ENCODE results near the gene ATP2A1. TPM values are rescaled to one million over a fixed set of nuclear protein-coding genes. Genes with fewer than 3 reads are reported as not detected.

Gene ATP2A1
- total and polyA plus RNA-seq, 2 of the 13 experiments (the other 11 are each of a cell fraction or from before 2014, with no cell fraction given) = 3.2 to 12.5 TPM

DNA sequence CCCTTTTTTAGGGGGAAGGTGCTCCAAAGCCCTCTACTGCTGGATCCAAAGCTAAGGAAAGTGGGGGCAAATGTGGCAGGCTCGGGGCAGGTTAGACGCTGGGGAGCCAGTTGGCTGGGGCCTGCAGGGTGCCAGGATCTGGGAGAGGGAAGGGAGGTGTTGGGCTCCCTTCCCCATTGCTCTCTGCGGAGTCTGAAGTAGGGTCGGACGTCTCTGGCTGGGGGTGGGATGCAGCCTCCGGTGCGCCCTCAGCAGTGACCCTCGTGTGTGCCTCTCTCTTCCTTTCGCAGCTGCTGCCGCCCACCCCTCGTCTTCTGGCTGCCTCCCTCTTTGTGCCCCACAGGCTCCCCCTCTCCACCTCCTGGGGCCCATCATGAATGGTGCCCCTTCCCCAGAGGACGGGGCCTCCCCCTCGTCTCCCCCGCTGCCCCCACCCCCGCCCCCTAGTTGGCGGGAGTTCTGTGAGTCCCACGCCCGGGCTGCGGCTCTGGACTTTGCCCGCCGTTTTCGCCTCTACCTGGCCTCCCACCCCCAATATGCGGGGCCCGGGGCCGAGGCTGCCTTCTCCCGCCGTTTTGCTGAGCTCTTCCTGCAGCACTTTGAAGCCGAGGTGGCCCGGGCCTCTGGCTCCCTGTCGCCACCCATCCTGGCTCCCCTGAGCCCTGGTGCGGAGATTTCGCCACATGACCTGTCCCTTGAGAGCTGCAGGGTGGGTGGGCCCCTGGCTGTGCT is 12.4 kb upstream of the ATP2A1 start (continued):
- TF ChIP-seq, protein P1, sequence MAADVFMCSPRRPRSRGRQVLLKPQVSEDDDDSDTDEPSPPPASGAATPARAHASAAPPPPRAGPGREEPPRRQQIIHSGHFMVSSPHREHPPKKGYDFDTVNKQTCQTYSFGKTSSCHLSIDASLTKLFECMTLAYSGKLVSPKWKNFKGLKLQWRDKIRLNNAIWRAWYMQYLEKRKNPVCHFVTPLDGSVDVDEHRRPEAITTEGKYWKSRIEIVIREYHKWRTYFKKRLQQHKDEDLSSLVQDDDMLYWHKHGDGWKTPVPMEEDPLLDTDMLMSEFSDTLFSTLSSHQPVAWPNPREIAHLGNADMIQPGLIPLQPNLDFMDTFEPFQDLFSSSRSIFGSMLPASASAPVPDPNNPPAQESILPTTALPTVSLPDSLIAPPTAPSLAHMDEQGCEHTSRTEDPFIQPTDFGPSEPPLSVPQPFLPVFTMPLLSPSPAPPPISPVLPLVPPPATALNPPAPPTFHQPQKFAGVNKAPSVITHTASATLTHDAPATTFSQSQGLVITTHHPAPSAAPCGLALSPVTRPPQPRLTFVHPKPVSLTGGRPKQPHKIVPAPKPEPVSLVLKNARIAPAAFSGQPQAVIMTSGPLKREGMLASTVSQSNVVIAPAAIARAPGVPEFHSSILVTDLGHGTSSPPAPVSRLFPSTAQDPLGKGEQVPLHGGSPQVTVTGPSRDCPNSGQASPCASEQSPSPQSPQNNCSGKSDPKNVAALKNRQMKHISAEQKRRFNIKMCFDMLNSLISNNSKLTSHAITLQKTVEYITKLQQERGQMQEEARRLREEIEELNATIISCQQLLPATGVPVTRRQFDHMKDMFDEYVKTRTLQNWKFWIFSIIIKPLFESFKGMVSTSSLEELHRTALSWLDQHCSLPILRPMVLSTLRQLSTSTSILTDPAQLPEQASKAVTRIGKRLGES (CRISPR knock-in tag; IDR thresholded peaks at IDR 0.05; ENCODE audit: borderline replicate concordance) = no peak
- no peak for TF ChIP-seq ATF7 (IDR thresholded peaks at IDR 0.05)
- TF ChIP-seq ATF7 (CRISPR knock-in tag; IDR thresholded peaks at IDR 0.05) = no peak
- TF ChIP-seq CBX5 (CRISPR knock-in tag; IDR thresholded peaks at IDR 0.05; ENCODE audit: borderline replicate concordance) = no peak
- no peak for TF ChIP-seq ZNF317 (CRISPR knock-in tag; IDR thresholded peaks at IDR 0.05)
- no peak for TF ChIP-seq TOE1 (CRISPR knock-in tag; IDR thresholded peaks at IDR 0.05)
- TF ChIP-seq, protein P2, sequence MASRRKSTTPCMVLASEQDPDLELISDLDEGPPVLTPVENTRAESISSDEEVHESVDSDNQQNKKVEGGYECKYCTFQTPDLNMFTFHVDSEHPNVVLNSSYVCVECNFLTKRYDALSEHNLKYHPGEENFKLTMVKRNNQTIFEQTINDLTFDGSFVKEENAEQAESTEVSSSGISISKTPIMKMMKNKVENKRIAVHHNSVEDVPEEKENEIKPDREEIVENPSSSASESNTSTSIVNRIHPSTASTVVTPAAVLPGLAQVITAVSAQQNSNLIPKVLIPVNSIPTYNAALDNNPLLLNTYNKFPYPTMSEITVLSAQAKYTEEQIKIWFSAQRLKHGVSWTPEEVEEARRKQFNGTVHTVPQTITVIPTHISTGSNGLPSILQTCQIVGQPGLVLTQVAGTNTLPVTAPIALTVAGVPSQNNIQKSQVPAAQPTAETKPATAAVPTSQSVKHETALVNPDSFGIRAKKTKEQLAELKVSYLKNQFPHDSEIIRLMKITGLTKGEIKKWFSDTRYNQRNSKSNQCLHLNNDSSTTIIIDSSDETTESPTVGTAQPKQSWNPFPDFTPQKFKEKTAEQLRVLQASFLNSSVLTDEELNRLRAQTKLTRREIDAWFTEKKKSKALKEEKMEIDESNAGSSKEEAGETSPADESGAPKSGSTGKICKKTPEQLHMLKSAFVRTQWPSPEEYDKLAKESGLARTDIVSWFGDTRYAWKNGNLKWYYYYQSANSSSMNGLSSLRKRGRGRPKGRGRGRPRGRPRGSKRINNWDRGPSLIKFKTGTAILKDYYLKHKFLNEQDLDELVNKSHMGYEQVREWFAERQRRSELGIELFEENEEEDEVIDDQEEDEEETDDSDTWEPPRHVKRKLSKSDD (CRISPR knock-in tag; IDR thresholded peaks at IDR 0.05; ENCODE audit: low read depth) = no peak
- TF ChIP-seq IKZF1 (IDR thresholded peaks at IDR 0.05) = no peak
- 0 out of 2 replicates have a peak, but pooled peaks have one; percentile 23 for TF ChIP-seq MTA1 (CRISPR knock-in tag; IDR thresholded peaks at IDR 0.05; ENCODE audit: borderline replicate concordance)
- TF ChIP-seq ISX (CRISPR knock-in tag; conservative IDR thresholded peaks at IDR 0.05) = no peak
- no peak for TF ChIP-seq ZNF160 (CRISPR knock-in tag; IDR thresholded peaks at IDR 0.05)
- TF ChIP-seq ARID2 (CRISPR knock-in tag; IDR thresholded peaks at IDR 0.05; ENCODE audit: borderline replicate concordance) = no peak
- TF ChIP-seq, protein P3, sequence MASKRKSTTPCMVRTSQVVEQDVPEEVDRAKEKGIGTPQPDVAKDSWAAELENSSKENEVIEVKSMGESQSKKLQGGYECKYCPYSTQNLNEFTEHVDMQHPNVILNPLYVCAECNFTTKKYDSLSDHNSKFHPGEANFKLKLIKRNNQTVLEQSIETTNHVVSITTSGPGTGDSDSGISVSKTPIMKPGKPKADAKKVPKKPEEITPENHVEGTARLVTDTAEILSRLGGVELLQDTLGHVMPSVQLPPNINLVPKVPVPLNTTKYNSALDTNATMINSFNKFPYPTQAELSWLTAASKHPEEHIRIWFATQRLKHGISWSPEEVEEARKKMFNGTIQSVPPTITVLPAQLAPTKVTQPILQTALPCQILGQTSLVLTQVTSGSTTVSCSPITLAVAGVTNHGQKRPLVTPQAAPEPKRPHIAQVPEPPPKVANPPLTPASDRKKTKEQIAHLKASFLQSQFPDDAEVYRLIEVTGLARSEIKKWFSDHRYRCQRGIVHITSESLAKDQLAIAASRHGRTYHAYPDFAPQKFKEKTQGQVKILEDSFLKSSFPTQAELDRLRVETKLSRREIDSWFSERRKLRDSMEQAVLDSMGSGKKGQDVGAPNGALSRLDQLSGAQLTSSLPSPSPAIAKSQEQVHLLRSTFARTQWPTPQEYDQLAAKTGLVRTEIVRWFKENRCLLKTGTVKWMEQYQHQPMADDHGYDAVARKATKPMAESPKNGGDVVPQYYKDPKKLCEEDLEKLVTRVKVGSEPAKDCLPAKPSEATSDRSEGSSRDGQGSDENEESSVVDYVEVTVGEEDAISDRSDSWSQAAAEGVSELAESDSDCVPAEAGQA (IDR thresholded peaks at IDR 0.05; ENCODE audit: low read depth) = no peak
- TF ChIP-seq, protein P3 (CRISPR knock-in tag; IDR thresholded peaks at IDR 0.05; ENCODE audit: borderline replicate concordance) = no peak
- no peak for TF ChIP-seq ZNF460 (CRISPR knock-in tag; IDR thresholded peaks at IDR 0.05; ENCODE audit: borderline replicate concordance)
- peak; percentile 78 for TF ChIP-seq HNF4A (CRISPR knock-in tag; IDR thresholded peaks at IDR 0.05)
- TF ChIP-seq MLLT10 (CRISPR knock-in tag; IDR thresholded peaks at IDR 0.05) = no peak
- no peak for TF ChIP-seq TP53 (CRISPR knock-in tag; conservative IDR thresholded peaks at IDR 0.05)
- no peak for TF ChIP-seq NAIF1 (CRISPR knock-in tag; IDR thresholded peaks at IDR 0.05; ENCODE audit: borderline replicate concordance)
- TF ChIP-seq ZBTB7B (CRISPR knock-in tag; IDR thresholded peaks at IDR 0.05) = 0 out of 2 replicates have a peak, but pooled peaks have one; percentile 25

Measured in HepG2 (cell line).